ENCODE results near the gene TTC24.
"Not testable (repeated sequence)": the region's sequence is repeated elsewhere in the genome, so short reads cannot be mapped to it uniquely, and the experiment has no call there.

The TTC24 gene

DNA sequence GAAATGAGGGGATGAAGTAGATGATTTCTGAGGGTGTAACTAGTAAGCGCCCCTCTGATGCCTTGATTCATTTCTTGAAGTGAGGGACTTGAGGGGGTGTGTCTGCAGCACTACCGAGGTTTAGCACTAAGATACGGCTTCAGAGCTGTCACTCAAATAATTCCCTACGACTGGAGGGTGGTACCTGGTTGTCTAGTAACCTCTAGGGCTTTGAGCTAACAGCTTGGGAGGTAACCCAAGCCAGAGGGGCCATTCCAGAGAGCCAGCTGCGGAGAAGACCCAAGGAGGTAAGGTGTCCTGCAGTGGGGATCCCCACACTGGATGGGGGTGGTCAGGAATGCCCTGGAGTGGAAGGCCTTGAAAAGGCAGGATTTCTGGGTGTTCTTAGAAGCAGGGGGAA lies at the start of gene TTC24:
Gene TTC24, plus strand, starts transcription at position 252 of the 400 bp plus-strand sequence. CDS start 1,642 bp downstream, outside the sequence.
- no peak for DNase-seq (ENCODE audit: extremely low read depth in 1 of 2, low read depth in 1 of 2)

- no peak for DNase-seq (ENCODE audit: extremely low read depth in 1 of 2, low read depth in 1 of 2)
Measured at GRCh38 chr1:156530006-156530405, 49.5 kb upstream of the TTC24 start.

GRCh38 chr1:156532374-156532773 lies 47.1 kb upstream of the TTC24 start:
- DNase-seq (ENCODE audit: extremely low read depth in 1 of 2, low read depth in 1 of 2) = no peak

- DNase-seq (ENCODE audit: extremely low read depth in 1 of 2, low read depth in 1 of 2) = no peak
Measured at GRCh38 chr1:156533568-156534220, 45.8 kb upstream of the TTC24 start.

- DNase-seq (ENCODE audit: extremely low read depth in 1 of 2, low read depth in 1 of 2) = no peak
Measured at GRCh38 chr1:156534424-156535060, 45.0 kb upstream of the TTC24 start.

GRCh38 chr1:156537027-156537426 lies 42.5 kb upstream of the TTC24 start:
- DNase-seq (ENCODE audit: extremely low read depth in 1 of 2, low read depth in 1 of 2) = no peak

DNA sequence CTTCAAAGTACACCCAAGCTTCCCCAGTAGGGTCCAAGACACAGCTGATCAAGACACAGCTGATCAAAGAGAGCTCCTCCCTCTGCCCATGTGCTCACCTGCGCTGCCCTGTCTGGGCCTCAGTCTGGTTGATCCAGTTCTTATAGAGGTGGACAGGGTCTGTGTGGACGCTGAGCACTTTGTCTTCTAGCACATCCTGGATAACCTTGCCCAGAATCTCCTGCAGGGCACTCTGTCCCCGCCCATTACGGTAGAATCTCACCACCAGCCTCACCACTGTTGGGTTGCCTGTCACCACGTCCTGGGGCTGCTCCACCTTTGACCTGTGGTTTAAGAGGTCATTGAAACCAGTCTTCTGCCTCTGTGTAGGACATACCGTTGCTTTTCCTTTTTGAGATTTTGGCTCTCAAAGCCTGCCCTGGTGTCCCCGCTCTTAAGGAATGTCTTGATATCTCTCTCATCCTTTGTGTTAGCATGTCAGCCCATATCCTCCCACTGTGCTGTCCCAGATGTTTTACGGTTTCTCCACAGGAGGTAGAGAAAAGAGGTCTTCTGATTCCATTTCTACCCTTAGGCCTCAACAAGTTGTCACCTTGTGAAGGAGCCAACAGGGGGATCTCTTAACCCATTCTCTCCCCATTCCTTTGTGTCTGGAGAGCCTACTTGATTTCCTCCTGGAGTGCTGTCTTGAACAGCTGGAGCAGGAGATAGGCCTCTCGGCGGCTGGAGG lies 40.6 kb upstream of the TTC24 start:
- DNase-seq (ENCODE audit: extremely low read depth in 1 of 2, low read depth in 1 of 2) = no peak

GRCh38 chr1:156539818-156540355 lies 39.6 kb upstream of the TTC24 start:
- DNase-seq (ENCODE audit: extremely low read depth in 1 of 2, low read depth in 1 of 2) = no peak

DNA sequence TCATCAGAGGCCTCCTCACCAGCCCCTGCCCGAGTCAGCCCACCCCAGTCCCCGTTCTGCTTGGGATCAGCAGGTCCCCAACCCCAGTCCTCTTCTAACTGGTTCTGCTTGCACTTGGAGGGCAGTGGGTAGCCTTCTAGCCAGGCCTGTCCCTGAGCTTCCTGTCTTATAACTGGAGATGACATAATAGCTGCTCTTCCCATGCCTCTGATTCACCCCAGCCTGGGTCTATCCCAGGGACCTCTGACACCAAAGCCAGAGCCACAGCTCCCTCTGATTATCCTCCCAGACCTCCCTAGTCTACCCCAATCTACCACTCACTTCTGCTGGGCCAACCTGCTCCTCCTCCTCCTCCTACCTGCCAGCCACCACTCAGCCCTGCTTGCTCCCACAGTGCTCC lies 38.6 kb upstream of the TTC24 start:
- DNase-seq (ENCODE audit: extremely low read depth in 1 of 2, low read depth in 1 of 2) = no peak

DNA sequence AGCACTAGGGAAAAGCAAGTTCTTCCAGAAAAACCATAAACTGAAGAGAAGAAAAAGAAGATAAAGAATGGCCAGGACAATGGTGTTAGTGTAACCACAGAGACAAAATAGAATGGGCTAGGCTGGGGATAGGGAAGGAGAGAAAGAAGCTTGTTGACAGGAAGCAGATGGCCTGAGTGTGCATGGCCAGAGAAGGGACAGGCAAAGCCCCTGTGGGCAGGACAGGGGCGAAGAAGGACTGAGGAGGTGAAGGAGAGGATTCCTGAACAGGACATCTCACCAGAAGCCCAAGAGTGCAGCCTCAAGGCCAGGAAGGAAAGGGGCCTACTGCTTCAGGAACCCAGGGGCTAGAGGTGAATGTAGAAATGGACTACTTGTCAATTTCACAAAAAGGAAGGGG lies 36.5 kb upstream of the TTC24 start:
- no peak for DNase-seq (ENCODE audit: extremely low read depth in 1 of 2, low read depth in 1 of 2)

DNA sequence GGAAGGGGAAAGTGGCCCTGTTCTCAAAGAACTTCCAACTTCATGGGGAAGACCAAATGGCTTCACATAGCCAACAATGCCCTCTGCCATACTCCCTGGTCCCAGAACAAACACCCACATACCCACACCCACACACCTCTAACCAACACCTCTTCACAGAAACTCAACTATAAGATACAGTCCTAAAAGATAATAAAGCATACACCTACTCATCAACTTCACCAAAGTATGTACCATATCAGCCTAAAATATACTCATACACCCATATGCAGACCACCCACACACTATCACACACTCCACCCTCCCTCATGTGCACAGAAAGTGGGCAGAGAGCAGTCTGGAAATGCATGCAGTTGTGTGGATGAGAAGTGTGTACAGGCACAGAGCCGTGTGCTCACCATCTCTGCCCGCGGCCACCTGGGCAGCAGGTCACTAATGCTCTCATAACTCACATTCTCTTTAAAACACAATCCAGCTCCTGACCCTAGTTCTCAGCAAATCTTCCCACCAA lies 34.9 kb upstream of the TTC24 start:
- DNase-seq (ENCODE audit: extremely low read depth in 1 of 2, low read depth in 1 of 2) = no peak

DNA sequence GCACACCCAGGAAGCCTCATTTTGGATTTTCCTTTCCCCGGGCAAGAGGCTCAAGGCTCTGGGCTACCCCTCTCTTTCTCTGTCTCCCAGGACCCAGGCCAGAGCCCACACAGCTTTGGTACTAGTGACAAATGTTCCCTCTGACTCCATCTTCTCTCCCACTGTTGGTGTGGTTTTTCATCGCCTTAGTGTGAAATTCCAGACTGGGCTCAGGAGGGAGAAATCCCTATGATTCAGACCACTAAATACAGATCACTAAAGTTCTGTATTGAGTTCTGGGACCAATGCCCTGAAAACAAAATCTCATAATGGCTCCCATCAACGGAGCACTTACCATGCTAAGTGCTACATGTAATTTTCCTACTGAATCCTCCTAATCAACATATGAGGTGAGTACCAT lies 33.3 kb upstream of the TTC24 start:
- no peak for DNase-seq (ENCODE audit: extremely low read depth in 1 of 2, low read depth in 1 of 2)

DNA sequence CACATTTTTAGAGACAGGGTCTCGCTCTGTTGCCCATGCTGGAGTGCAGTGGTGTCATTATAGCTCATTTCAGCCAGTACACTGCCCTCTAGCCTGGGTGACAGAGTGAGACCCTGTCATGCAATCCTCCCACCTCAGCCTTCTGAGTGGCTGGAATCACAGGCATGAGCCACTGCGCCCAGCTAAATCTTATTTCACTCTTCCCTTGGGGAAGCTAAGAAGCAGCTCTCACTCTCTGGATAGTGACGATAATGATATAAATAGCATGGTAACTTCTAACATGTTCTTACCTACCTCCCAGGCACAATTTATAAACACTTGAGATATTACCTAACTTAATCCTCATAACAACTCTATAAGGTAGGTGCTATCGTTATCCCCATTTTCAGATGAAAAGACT lies 32.1 kb upstream of the TTC24 start:
- no peak for DNase-seq (ENCODE audit: extremely low read depth in 1 of 2, low read depth in 1 of 2)

GRCh38 chr1:156547982-156548381 lies 31.5 kb upstream of the TTC24 start:
- DNase-seq (ENCODE audit: extremely low read depth in 1 of 2, low read depth in 1 of 2) = no peak

GRCh38 chr1:156549390-156549789 lies 30.1 kb upstream of the TTC24 start:
- no peak for DNase-seq (ENCODE audit: extremely low read depth in 1 of 2, low read depth in 1 of 2)

DNA sequence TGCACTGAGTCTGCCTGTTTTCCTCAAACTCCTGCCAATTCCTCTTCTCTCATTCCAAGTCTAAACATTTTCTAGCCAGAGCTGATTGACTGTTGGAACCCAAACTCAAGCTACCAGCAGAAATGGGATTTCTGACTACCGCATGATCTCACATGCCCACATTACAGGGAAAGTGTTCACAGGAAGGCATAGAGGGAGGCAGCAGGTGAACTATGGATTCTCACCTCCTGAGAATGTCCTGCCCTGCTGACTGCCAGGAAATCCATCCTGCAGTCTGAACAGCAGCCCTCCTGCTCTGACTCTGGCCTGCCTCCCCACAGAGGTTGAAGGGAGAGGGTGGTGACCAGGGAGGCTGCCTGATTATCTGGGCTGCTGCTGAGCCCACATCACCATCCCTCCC lies 29.7 kb upstream of the TTC24 start:
- no peak for DNase-seq (ENCODE audit: extremely low read depth in 1 of 2, low read depth in 1 of 2)

- no peak for DNase-seq (ENCODE audit: extremely low read depth in 1 of 2, low read depth in 1 of 2)
Measured at GRCh38 chr1:156550346-156550745, 29.2 kb upstream of the TTC24 start.

DNA sequence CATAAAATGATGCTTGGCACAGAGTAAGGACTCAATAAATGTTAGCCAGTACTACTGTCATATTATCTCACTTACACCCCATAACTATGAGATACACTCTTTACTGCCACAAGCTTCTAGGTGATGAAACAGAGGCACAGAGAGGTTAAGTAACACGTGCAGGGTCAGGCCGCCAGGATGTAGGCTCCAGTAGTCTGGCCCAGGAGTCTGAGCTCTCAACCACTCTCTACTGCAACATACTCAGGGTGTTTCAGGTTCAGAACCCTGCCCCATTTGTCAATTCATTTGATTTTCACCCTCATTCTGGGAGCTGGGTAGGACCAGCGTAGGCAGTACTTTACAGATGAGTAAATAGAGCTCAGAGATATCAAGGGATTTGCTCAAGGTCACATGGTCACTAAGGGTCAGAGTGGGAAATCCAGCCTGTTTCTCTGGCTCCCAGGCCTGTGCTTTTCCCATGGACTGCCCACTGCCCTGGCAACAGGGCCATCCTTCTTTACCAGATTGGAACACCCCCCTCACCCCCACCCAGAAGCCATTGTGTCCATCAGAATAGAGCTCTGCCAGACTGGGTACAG lies 28.4 kb upstream of the TTC24 start:
- no peak for DNase-seq (ENCODE audit: extremely low read depth in 1 of 2, low read depth in 1 of 2)

GRCh38 chr1:156551869-156552268 lies 27.7 kb upstream of the TTC24 start:
- no peak for DNase-seq (ENCODE audit: extremely low read depth in 1 of 2, low read depth in 1 of 2)

DNA sequence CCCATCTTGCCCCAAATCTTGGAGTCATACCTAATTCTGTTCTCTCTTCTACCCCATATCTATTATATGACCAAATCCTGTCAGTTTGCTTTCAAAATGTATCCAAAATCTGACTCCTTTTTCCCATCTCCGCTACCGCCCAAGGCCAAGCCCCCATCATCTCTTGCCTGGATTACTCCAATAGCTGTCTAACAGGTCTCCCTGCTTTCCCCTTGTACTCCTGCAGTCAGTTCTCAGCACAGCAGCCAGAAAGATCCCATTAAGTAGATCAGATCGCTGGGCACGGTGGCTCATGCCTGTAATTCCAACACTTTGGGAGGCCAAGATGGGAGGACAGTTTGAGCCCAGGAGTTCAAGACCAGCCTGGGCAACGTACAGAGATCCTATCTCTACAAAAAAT lies 27.0 kb upstream of the TTC24 start:
- DNase-seq (ENCODE audit: extremely low read depth in 1 of 2, low read depth in 1 of 2) = no peak

- DNase-seq (ENCODE audit: extremely low read depth in 1 of 2, low read depth in 1 of 2) = not testable (repeated sequence)
Measured at GRCh38 chr1:156552937-156553336, 26.6 kb upstream of the TTC24 start.
